Pulmonary artery endothelial cell (primary cell): Measurements from ENCODE around the gene CAPN14. TPM values are rescaled to one million over a fixed set of nuclear protein-coding genes. Genes with fewer than 3 reads are reported as not detected.
A peak's percentile ranks its signal among the peaks of the same experiment; 100 is the strongest.
"Not testable (repeated sequence)": the region's sequence is repeated elsewhere in the genome, so short reads cannot be mapped to it uniquely, and the experiment has no call there.

Source experiments
- DNase-seq: peaks from one replicate; pipeline ENCODE4 v3.0.0-alpha.2; 2011; ENCODE audit warnings: low read depth, low spot score
- total RNA-seq: library from RNA; depleted of rRNA; stranded (reverse); fragments of >200 nt; gene quantifications from 2 replicates; pipeline ENCODE4 v1.2.3, GENCODE V29; 2014

CAPN14 gene
- total RNA-seq, 1 donor from 2014 or later = 0.07 TPM

DNA sequence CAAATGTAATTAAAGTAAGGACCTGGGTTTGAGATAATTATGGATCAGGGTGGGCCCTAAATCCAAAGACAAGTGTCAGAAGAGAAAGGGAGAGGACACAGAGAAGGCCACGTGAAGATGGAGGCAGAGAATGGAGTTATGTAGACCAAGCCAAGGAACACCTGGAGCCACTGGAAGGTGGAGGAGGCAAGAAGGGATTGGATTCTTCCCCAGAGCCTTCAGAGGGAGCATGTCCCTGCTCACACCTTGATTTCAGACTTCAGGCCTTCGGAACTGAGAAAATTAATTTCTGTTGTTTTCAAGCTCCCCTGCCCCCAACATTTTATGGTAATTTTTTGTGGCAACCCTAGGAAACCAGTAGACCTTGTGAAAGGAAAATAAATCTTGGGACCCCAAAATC, 19.6 kb downstream of the CAPN14 start:
- no peak for DNase-seq

DNA sequence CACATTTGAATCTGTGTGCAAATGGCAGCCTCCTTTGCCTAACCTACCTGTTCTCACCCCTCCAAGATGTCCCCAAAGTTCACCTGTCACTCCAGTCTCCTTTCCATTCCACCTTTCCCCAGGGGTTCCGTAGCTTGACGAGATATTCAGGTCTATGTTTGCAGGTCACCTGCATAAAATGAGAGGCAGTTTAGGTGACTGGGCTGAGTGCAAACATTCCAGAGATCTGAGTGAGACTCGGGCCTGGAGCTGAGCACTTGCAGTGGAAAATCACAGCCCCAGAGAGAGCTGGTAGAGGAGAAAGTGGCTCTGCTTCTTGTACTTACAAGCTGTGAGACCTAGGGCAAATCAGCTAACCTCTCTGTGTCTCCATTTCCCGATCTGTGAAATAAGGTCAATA, 20.1 kb downstream of the CAPN14 start:
- DNase-seq = no peak

DNA sequence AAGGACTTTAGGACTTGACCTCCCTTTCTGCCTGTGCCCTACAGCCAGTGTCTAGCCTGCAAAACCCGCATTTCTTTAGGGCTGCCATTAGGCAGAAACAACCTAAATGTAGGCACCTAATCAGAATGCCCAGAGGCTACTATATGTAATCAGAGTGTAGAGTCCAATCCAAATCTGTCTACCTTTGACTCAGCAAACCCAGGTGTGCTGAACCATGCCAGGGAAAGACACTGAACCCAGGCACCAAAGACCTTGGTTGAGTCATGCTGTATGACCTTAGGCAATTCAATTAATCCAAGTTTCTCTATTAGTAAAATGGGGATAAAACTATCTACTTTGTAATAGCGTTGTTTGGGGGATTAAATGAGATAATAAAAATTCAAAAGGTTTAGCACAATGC, 20.7 kb downstream of the CAPN14 start:
- no peak for DNase-seq

DNA sequence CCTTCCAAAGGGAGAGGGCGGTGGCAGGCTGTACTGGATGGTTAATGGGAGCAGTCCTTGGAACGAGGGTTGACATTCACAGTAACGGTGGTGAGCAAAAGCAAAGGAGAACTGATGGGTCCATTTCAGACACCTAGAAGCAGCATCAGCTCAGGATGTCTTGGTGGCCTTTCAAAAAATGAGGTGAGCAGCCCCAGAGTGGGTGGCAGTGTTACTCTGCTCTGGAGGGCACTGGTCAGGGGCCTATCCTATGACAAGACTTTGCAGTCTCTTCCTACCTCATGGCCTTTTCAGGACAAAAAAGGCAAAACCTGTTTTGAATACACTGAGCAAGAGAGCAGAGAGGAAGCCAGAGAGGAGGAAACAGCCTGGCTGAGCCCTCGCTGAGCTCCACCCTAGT, 23.5 kb downstream of the CAPN14 start:
- no peak for DNase-seq

DNA sequence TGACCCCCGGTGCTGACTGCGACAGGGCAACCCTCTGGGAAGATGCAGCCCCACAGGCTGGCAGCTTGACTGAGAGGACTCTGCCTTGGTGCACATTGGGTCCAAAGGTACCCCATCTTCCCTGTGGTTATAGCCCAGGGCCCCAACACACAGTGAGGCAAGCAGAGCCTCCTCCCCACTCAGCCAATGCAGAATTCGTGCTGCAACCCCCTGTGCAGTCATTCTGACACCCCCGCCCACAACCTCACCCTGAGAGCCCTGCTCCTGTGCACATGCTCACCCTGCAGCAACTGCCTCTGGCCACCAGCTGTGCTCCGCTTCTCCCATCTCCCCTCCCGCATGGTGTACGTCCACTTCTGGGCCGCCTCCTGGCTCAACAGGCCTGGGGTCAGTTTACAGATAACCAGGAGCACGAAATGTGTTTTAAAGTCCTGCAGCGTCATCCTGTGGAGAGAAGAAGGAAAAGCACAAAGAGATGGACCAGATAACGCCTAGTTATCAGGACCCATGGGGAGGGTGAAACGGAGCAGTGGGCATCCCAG, 24.4 kb downstream of the CAPN14 start:
- no peak for DNase-seq

DNA sequence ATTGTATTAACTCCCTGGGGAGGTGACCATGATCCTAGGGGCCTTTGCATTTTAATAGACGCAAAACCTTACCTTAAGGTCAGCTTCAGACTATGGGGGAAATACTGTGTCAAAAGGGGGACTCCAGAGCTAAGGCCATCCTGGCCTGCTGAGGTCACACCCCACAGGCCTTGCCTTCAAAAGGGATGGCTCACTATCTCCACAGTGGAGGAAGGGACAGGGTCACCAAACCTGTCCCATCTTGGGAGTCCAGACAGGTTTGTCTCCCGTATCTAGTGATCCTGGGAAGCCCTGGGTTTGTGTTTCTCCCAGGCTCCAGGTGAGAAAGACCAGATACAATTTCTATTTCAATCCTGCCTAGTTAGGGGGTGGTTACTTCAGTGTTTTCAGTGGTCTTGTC, 24.9 kb downstream of the CAPN14 start:
- no peak for DNase-seq

DNA sequence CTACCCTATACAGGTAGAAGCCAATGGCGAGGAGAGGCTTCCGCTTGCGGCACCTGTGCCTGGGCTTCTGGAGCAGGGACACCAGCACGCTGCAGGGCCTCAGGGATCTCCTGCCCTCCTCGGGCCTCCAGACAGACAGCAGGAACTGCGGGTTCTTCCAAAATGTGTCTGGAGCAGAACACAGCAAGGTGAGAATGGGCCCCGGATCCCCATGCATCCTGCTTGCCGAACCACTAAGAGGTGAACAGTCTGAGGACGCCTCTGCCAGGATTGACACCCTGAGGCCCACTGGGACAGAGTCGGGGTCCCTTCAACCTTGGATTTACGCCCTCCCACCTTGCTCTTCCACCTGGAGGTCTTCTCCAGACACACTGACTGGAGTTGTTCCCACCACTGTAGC, 25.4 kb downstream of the CAPN14 start:
- DNase-seq = no peak

DNA sequence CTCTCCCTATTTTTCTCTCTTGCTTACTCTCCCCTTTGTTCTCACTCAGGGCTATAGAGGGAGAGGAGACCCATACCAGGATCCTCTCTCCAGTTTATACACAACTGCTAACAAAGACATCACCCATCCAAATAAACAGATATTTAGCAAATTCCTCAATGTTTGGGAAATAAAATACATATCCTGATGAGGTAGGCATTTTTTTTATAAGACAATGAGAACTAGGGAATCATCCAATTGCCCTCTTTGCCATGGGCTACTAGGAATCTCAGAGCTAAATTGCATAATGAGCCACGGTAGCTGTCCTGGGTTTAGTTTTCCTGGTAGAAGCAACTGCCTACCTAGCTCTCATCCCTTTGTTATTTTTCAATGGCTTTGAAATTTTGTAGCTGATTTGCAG, 27.1 kb downstream of the CAPN14 start:
- no peak for DNase-seq

DNA sequence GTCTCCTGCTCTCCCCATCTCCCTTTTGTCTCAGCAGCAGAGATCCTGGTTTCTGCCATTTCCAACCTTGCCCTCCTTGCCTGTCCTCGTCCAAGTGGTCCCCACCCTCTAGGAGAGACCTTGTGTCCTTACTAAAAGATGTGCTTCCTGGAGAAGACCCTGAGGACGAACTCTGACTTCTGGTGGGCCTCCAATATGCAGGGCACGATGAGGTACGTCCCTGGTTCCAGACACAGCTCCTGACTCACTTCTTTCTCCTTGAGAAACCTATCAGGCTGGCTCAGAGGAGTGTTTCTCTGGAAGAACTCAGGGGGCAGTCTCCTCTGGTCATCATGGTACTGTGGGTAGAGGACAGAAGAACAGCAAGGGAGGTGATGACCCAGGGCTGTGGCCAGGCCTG, 28.2 kb downstream of the CAPN14 start:
- DNase-seq = no peak

DNA sequence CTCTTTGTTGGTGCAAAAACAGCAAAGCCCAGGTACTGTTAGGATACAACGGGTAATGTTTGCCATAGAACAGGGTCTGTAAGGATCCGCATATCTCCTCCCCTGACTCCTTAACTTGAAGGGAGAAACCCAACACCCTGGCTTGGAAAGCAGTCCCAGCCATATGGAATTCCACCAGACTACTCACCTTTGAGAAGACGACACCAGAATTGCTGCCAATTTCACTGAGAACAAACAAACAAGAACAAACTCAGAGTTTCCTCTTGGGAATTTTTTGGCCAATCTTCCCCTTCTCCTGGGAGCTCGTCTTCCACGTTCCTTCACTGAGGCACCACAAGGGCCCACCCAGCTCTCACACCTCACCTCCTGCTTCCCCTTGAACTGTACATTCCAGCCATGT, 29.2 kb downstream of the CAPN14 start:
- no peak for DNase-seq

DNA sequence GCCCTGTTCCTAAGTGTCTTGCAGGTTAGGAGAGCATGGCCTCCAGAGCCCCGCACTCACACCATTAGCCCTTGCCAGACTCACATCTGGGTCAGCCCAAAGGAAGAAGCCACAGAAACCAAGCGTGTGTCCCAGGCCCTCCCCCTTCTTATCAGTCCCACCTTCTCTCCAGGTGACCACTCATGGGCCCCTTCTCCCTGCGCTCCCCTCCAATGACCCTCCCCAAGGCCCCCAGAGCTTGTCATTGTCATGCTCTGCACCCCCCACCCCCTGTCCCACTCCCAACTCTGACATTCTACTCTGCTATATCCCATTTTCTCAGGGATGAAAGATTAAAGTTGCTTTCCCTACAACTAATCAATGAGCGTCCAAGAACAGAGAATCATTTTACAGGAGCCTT, 30.1 kb downstream of the CAPN14 start:
- no peak for DNase-seq

DNA sequence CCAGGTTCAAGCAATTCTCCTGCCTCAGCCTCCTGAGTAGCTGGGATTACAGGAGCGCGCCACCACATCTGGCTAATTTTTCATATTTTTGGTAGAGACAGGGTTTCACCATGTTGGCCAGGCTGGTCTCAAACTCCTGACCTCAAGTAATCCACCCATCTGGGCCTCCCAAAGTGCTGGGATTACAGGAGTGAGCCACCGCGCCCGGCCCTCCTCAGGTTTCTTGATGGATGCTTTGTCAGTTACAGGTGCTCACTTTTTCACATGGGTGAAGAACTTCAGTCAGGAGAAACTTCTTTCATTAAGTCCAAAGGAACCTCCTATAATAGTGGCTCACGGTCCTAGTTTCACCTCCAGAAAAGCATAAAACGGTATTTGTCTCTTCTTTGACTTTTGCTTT, 33.3 kb downstream of the CAPN14 start:
- DNase-seq = not testable (repeated sequence)

DNA sequence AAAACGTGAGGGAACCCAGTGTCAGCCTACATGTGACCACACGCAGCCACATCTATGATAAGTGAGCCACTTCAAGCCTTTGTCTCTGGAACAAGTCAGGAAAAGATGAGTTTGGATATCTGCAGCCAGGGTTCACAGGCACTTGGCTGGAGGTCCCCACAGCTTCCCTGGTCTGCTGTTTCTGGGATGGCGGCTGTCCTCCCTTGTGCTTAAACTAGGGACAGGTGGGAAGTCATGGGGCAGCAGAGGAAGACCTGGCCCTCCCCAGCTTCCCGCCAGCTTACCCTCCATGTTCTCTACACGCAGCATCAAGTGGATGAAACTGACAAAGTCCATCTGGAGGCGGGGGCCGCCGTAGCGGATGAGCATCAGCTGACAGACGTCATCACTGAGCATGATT, 40.6 kb downstream of the CAPN14 start:
- no peak for DNase-seq

DNA sequence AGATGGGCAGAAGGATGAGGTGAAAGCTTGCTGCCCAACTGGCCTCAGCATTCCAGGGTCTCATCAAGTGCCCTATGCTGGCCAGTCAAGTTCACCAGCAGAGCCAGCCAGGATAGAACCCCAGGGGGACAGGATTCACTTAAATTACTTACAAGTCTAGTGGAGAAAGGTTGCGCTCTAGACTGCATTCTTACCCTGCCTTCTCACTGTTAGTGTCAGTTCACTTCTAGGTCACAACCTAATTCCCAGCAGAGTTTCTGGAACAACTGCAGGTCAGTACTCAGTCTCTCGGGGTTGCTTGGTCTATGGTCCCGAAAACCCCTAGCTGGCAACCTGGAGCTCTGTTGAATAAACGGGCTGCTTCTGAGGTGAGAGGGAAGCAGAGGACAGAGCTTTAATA, 46.2 kb downstream of the CAPN14 start:
- DNase-seq = no peak

DNA sequence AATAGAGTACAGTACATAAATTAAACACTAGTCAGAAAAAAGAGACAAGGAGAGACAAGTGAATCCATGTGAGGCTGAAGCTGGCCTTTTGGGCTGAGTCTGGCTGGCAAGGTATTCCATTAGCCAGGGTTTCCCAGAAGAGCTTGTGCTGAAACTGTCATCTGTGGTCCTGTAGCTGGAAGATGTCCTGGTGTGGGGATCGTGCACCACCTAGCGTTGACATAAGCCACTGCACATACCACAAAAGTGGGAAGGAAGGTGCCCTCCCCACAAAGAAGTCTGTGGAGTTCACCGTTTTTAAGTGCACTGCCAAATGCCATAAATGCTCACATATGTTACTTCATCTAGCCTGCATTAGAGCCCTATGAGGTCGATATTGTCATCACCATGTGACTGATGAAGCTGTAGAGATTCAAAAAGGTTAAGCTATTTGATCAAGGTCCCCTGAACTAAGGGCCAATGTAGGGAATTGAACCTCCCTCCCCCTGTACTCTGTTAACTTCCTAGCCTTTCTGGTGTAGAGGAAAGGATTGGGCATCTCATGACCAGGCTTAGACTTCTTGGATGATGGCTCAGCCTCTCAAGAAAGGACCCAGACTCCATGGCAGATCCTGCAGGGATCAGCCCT, 47.1 kb downstream of the CAPN14 start:
- DNase-seq = peak; percentile 17

DNA sequence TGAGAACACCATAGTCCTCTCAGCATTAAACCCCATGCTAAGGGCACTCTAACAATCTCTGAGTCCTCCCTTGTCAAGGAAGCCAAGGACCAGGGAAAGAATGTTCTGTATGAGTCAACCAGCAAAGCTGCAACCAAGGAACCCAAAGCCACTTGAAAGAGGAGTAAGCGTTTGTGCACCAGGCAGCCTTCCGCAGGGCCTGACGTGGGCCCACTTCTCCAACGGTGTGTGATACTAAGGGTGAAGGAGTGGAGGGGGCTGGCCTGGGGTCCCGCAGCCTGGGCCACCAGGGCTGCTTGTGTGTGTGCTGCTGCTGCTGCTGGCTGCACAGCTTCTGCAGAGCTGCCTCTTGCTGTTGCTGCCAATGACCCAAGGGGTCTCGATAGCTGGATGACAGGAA, 49.0 kb downstream of the CAPN14 start:
- DNase-seq = no peak

DNA sequence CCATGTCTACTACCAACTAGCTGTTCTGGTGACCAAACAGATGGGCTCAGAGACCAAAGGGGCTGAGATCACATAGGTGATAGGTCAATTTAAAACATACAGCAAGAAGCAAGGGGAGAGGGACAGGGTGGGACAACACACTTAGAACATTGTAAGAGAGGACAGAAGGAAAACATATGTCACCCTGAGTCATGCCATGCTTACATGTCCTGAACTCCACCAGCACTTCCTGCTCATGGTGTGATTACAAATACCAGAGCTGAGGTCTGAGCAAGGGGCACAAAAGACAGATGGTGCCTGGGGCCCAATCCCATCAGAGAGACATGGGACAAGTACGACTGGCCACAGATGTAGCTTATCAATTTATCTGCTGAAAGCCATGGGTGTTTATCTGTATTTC, 50.4 kb downstream of the CAPN14 start:
- DNase-seq = no peak

DNA sequence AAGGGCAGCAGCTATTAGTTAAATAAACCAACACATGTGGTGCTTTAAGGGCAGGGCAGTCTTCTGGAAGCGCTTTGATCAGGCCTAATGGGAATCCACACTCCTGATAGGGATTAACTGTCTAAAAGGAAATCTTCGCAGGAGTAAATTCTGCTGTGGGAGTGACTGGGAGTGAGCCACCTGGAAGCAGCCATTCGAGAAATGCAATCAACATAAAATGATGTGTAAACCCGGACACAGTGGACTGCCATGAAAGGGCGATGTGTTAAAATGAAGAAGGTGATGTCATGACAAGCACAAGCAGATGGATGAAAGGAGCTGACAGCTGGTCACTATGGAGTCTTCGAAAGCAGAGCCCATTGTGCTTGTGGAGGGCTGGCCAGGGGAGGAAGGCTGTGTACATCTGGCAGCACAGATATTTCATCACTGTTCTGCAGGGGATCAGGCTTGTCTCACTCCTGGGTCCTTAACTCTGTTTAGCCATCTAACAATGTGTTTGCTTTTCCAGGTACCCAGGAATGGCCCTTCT, 54.2 kb downstream of the CAPN14 start:
- DNase-seq = no peak

DNA sequence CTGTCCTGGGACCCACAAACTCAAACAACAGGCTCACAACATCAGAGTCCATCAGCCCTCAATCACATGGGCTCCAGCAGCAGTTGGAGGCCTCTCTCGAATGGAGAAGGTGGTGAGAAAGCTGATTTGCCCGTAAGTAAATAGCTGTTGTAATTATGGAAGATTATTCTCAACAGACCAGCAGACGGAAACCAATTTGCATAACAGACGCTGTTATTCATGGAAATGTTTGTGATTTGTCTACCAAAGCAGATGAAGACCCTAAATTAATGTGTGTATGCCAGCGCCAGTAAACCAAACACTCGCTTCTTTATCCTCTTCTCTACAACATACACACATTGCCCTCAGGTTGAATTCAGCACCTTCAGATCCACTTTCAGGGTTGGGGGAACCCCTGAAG, 55.7 kb downstream of the CAPN14 start:
- DNase-seq = no peak

DNA sequence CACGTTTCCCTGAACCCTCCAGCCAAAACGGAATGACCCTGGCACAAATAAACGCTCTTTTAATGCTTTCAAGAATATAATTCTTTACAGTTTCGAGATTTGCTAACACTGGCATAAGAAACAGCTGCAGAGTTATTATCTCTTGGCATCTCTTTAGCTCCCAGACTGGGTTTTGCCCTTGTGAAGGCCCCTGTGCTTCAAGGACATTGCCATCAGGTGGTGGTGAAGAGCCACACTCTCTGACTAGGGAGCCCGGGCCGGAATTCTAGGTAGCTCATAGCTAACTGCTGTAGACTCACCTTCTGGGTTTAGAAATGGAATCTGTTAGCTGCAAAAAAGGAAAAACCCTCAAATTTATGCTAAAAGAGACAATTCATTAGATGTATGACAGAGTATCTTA, 65.8 kb downstream of the CAPN14 start:
- no peak for DNase-seq

DNA sequence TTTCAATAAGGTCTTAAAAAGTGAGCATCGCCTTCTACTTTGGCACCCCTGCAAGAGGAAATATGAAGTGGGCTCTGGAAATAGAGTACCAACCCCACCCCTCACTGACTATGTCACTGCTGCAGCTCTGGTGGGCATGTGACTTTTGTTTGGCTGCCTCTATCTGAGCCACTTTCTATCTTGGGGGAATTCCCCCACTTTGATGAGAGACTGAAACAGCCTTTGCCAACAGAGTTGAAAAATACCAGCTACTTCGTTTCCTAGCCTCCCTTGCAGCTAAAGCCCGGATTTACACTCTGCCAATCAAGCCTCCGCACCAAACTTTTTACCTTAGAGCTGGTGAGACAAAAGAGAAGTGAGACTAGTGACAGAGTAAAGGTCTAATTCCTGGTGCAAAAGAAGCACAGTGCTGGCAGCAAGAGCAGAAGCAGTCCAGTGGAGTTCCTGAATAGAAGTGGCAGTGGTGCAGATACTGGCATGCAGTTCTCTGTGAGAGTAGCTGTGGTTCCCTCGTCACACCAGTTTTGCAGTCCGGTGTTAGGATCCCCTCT, 67.1 kb downstream of the CAPN14 start:
- no peak for DNase-seq

DNA sequence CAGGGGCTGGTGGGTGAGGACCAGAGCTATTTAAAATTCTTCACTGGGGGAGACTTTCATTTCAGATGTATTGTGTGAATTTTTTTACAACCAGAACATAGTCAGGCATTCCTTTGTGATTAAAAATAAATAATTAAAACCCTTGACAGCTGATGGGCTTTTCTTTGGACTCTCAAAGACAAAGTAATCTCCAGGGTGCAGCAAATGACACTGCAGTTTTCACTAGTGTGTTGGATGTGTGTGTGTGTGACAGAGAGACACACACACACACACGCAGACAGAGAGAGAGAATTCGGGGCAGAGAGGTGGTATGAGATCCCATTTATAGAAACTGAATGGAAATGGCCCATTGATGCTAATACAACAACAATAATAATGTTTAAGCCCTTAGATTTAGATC, 68.8 kb downstream of the CAPN14 start:
- DNase-seq = no peak

DNA sequence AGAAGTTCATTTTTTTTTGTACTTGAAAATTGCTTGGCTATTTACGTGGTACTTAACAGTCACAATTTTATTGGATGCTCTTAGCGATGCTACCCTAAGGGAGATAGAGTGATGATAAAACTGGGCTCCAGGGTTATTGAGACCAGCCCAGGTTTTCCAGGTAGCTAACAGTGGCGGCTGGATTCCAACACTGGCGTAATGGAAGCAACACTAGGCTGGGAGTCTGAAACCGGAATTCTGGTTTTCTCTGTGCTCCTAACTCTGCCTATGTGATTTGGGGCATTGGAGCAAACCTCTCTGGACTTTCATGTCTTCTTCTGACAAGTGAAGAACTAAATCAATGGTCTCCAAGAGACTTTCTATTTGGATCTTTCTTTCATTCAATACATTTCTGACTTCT, 69.7 kb downstream of the CAPN14 start:
- no peak for DNase-seq
